ENCODE measurements around the gene ZCCHC14. TPM values are rescaled to one million over a fixed set of nuclear protein-coding genes. Genes with fewer than 3 reads are reported as not detected.
"Not testable (repeated sequence)": the region's sequence is repeated elsewhere in the genome, so short reads cannot be mapped to it uniquely, and the experiment has no call there.

The ZCCHC14 gene
- total RNA-seq, 1 experiment from 2014 or later: 33.1 TPM

GRCh38 chr16:87482266-87482665 is 10.6 kb downstream of the ZCCHC14 start:
- Mint-ChIP-seq H3K4me3 (ENCODE audit: unreplicated experiment) (no peak overlapping the region), H3K4me1 (ENCODE audit: low read depth, unreplicated experiment) (peaks cover 43% of the 10 kb centered on the region), H3K27ac (ENCODE audit: unreplicated experiment) (no peak overlapping the region), H3K36me3 (ENCODE audit: insufficient read depth, unreplicated experiment) (peaks cover 24% of the 10 kb centered on the region), H3K9me3 (ENCODE audit: unreplicated experiment) (no peaks in the 10 kb centered on the region), H3K27me3 (ENCODE audit: insufficient read depth, unreplicated experiment) (no peaks in the 10 kb centered on the region)
- H3K9me3 ChIP-seq: no peaks in the 10 kb centered on the region
- no peak overlapping the region for H3K4me3 ChIP-seq (ENCODE audit: low read depth, low read length)
- no TSS peak for BruUV-seq (replicated peaks)
- H3K27me3 ChIP-seq (replicated peaks; ENCODE audit: control insufficient read depth, insufficient read depth, low read length): no peaks in the 10 kb centered on the region
- no peak for TF ChIP-seq CTCF (IDR thresholded peaks at IDR 0.05; ENCODE audit: insufficient read depth in 1 of 2, low read depth in 1 of 2, low read length in 1 of 2, severe bottlenecking in 1 of 2, unreplicated experiment in 1 of 2)
- H3K4me1 ChIP-seq: peaks cover 19% of the 10 kb centered on the region
- POLR2A ChIA-PET: no interaction called here
- intact Hi-C loops (cut with micrococcal nuclease; ENCODE audit: unreplicated experiment): no loop called here
- CTCF ChIA-PET: no interaction called here
- no peaks in the 10 kb centered on the region; the same call in 1 of the 2 replicates for H3K36me3 ChIP-seq (ENCODE audit: control insufficient read depth, insufficient read depth, low read length)
- DNase-seq: no peak

GRCh38 chr16:87481711-87482110 is 11.1 kb downstream of the ZCCHC14 start:
- H3K4me3 ChIP-seq (ENCODE audit: low read depth, low read length); H3K27ac Mint-ChIP-seq (ENCODE audit: unreplicated experiment); intact Hi-C loops (cut with micrococcal nuclease; ENCODE audit: unreplicated experiment); CTCF ChIA-PET; H3K9me3 ChIP-seq; DNase-seq; H3K27me3 Mint-ChIP-seq (ENCODE audit: insufficient read depth, unreplicated experiment); H3K36me3 ChIP-seq (ENCODE audit: control insufficient read depth, insufficient read depth, low read length); BruUV-seq (replicated peaks); H3K27me3 ChIP-seq (replicated peaks; ENCODE audit: control insufficient read depth, insufficient read depth, low read length); H3K4me3 Mint-ChIP-seq (ENCODE audit: unreplicated experiment); H3K9me3 Mint-ChIP-seq (ENCODE audit: unreplicated experiment); POLR2A ChIA-PET: not testable (repeated sequence)
- peaks cover 37% of the 10 kb centered on the region for H3K4me1 Mint-ChIP-seq (ENCODE audit: low read depth, unreplicated experiment)
- peaks cover 13% of the 10 kb centered on the region for H3K4me1 ChIP-seq
- H3K36me3 Mint-ChIP-seq (ENCODE audit: insufficient read depth, unreplicated experiment): peaks cover 20% of the 10 kb centered on the region

GRCh38 chr16:87477209-87477981 is 15.4 kb downstream of the ZCCHC14 start:
- Mint-ChIP-seq H3K4me1 (ENCODE audit: low read depth, unreplicated experiment) (peaks cover 21% of the 10 kb centered on the region), H3K36me3 (ENCODE audit: insufficient read depth, unreplicated experiment) (peaks cover 20% of the 10 kb centered on the region)
- H3K27ac Mint-ChIP-seq (ENCODE audit: unreplicated experiment); BruUV-seq (replicated peaks); H3K4me1 ChIP-seq; H3K4me3 ChIP-seq (ENCODE audit: low read depth, low read length); H3K9me3 ChIP-seq; POLR2A ChIA-PET; intact Hi-C loops (cut with micrococcal nuclease; ENCODE audit: unreplicated experiment); H3K4me3 Mint-ChIP-seq (ENCODE audit: unreplicated experiment); CTCF ChIA-PET; H3K9me3 Mint-ChIP-seq (ENCODE audit: unreplicated experiment); H3K27me3 ChIP-seq (replicated peaks; ENCODE audit: control insufficient read depth, insufficient read depth, low read length); H3K27me3 Mint-ChIP-seq (ENCODE audit: insufficient read depth, unreplicated experiment); DNase-seq; H3K36me3 ChIP-seq (ENCODE audit: control insufficient read depth, insufficient read depth, low read length): not testable (repeated sequence)

GRCh38 chr16:87474566-87474996 is 18.2 kb downstream of the ZCCHC14 start:
- Histone ChIP-seq H3K4me1 (peaks cover 22% of the 10 kb centered on the region), H3K27me3 (replicated peaks; ENCODE audit: control insufficient read depth, insufficient read depth, low read length) (no peaks in the 10 kb centered on the region), H3K4me3 (ENCODE audit: low read depth, low read length) (no peak overlapping the region), H3K36me3 (ENCODE audit: control insufficient read depth, insufficient read depth, low read length) (no peaks in the 10 kb centered on the region), H3K9me3 (no peaks in the 10 kb centered on the region)
- ChIA-PET POLR2A (interaction anchor here (0.6 kb wide), 1 partner anchor 105 kb away, joined by 3 read pairs; no protein-coding TSS in a partner anchor), CTCF (interaction anchor here (0.9 kb wide), 1 partner anchor 13 kb away, joined by 4 read pairs; no protein-coding TSS in a partner anchor)
- no peak for TF ChIP-seq CTCF (IDR thresholded peaks at IDR 0.05; ENCODE audit: insufficient read depth in 1 of 2, low read depth in 1 of 2, low read length in 1 of 2, severe bottlenecking in 1 of 2, unreplicated experiment in 1 of 2)
- Mint-ChIP-seq H3K27me3 (ENCODE audit: insufficient read depth, unreplicated experiment) (no peaks in the 10 kb centered on the region), H3K36me3 (ENCODE audit: insufficient read depth, unreplicated experiment) (peaks cover 12% of the 10 kb centered on the region), H3K4me3 (ENCODE audit: unreplicated experiment) (no peak overlapping the region), H3K9me3 (ENCODE audit: unreplicated experiment) (no peaks in the 10 kb centered on the region), H3K4me1 (ENCODE audit: low read depth, unreplicated experiment) (peaks cover 22% of the 10 kb centered on the region), H3K27ac (ENCODE audit: unreplicated experiment) (no peak overlapping the region)
- no TSS peak for BruUV-seq (replicated peaks)
- DNase-seq: no peak
- intact Hi-C loops (cut with micrococcal nuclease; ENCODE audit: unreplicated experiment): no loop called here

All from Caco-2 (cell line).